ENCODE results near the gene PPP1R1C.

Gene PPP1R1C

GRCh38 chr2:182020286-182021070 is 34.8 kb downstream of the PPP1R1C start:
- no peak for TF ChIP-seq TAF1 (IDR thresholded peaks at IDR 0.05; ENCODE audit: borderline replicate concordance, insufficient read depth, low read length)
- no peak for TF ChIP-seq REST (IDR thresholded peaks at IDR 0.05; ENCODE audit: insufficient read depth in 1 of 2, low read depth in 2 of 2, low read length in 2 of 2)
- TF ChIP-seq SIN3A (IDR thresholded peaks at IDR 0.05; ENCODE audit: borderline replicate concordance, insufficient read depth, low read length) = no peak
- TF ChIP-seq FOXP2 (optimal IDR thresholded peaks at IDR 0.05; ENCODE audit: borderline replicate concordance, extremely low read depth, extremely low read length, insufficient read depth) = no peak
- TF ChIP-seq POLR2AphosphoS5 (IDR thresholded peaks at IDR 0.05; ENCODE audit: low read depth, low read length) = no peak

GRCh38 chr2:182023235-182023634 is 37.6 kb downstream of the PPP1R1C start:
- TF ChIP-seq REST (IDR thresholded peaks at IDR 0.05; ENCODE audit: insufficient read depth in 1 of 2, low read depth in 2 of 2, low read length in 2 of 2) = no peak

GRCh38 chr2:182031956-182032355 is 46.3 kb downstream of the PPP1R1C start:
- TF ChIP-seq REST (IDR thresholded peaks at IDR 0.05; ENCODE audit: insufficient read depth in 1 of 2, low read depth in 2 of 2, low read length in 2 of 2) (no peak), SIN3A (IDR thresholded peaks at IDR 0.05; ENCODE audit: borderline replicate concordance, insufficient read depth, low read length) (no peak), POLR2AphosphoS5 (IDR thresholded peaks at IDR 0.05; ENCODE audit: low read depth, low read length) (no peak), TAF1 (IDR thresholded peaks at IDR 0.05; ENCODE audit: borderline replicate concordance, insufficient read depth, low read length) (no peak)

- TF ChIP-seq FOXP2 (optimal IDR thresholded peaks at IDR 0.05; ENCODE audit: borderline replicate concordance, extremely low read depth, extremely low read length, insufficient read depth) (no peak), TAF1 (IDR thresholded peaks at IDR 0.05; ENCODE audit: borderline replicate concordance, insufficient read depth, low read length) (no peak), SIN3A (IDR thresholded peaks at IDR 0.05; ENCODE audit: borderline replicate concordance, insufficient read depth, low read length) (no peak), POLR2AphosphoS5 (IDR thresholded peaks at IDR 0.05; ENCODE audit: low read depth, low read length) (no peak), REST (IDR thresholded peaks at IDR 0.05; ENCODE audit: insufficient read depth in 1 of 2, low read depth in 2 of 2, low read length in 2 of 2) (no peak)
Measured at GRCh38 chr2:182033449-182033848, 47.8 kb downstream of the PPP1R1C start.

GRCh38 chr2:182038576-182038975 is 52.9 kb downstream of the PPP1R1C start:
- TF ChIP-seq FOXP2 (optimal IDR thresholded peaks at IDR 0.05; ENCODE audit: borderline replicate concordance, extremely low read depth, extremely low read length, insufficient read depth) (no peak), POLR2AphosphoS5 (IDR thresholded peaks at IDR 0.05; ENCODE audit: low read depth, low read length) (no peak), REST (IDR thresholded peaks at IDR 0.05; ENCODE audit: insufficient read depth in 1 of 2, low read depth in 2 of 2, low read length in 2 of 2) (no peak), TAF1 (IDR thresholded peaks at IDR 0.05; ENCODE audit: borderline replicate concordance, insufficient read depth, low read length) (no peak), SIN3A (IDR thresholded peaks at IDR 0.05; ENCODE audit: borderline replicate concordance, insufficient read depth, low read length) (no peak)

Data from PFSK-1 (cell line).